Tibial nerve (tissue), 4 donors: Measurements from ENCODE around the gene ZMAT3. TPM values are rescaled to one million over a fixed set of nuclear protein-coding genes. Genes with fewer than 3 reads are reported as not detected.
A peak's percentile ranks its signal among the peaks of the same experiment; 100 is the strongest.

Source experiments
- DNase-seq, 2 donors: peaks; one replicate each; pipeline ENCODE4 v3.0.0-alpha.2; 2019; ENCODE audit warnings: low spot score in 2 of 2
- H3K27ac ChIP-seq, 4 donors: fragments of 200-600 bp; sonication (generic) in 3 of 4; one replicate each; pipeline ENCODE4 v1.5.1; 2017 to 2019; ENCODE audit warnings: mild to moderate bottlenecking in 1 of 4
- H3K27me3 ChIP-seq, 2 donors: fragments of 200-600 bp; sonication (generic) in 1 of 2; one replicate each; pipeline versions ENCODE4 v1.5.1 to v1.6.0; 2017 to 2019
- H3K36me3 ChIP-seq, 3 donors: fragments of 200-600 bp; sonication (generic); one replicate each; pipeline ENCODE4 v1.5.1; 2018 to 2019
- H3K4me1 ChIP-seq, 4 donors: fragments of 200-600 bp; sonication (generic) in 3 of 4; one replicate each; pipeline ENCODE4 v1.5.1; 2017 to 2019
- H3K4me3 ChIP-seq, 4 donors: fragments of 200-600 bp; sonication (generic) in 3 of 4; one replicate each; pipeline ENCODE4 v1.5.1; 2017 to 2019; ENCODE audit warnings: mild to moderate bottlenecking in 1 of 4, moderate library complexity in 1 of 4
- H3K9me3 ChIP-seq, 4 donors: fragments of 200-600 bp; sonication (generic) in 3 of 4; one replicate each; pipeline ENCODE4 v1.5.1; 2017 to 2019
- EP300 ChIP-seq, 2 donors: sonication (generic); formaldehyde crosslinking; IDR thresholded peaks; one replicate each; pipeline ENCODE4 v1.6.1; 2017; ENCODE audit warnings: antibody characterized with exemption in 2 of 2, mild to moderate bottlenecking in 1 of 2
- POLR2A ChIP-seq, 2 donors: fragments of 450-650 bp; IDR thresholded peaks; one replicate each; pipeline ENCODE4 v1.6.1; 2017; ENCODE audit warnings: antibody characterized with exemption in 2 of 2, mild to moderate bottlenecking in 2 of 2, moderate library complexity in 2 of 2
- WGBS, 2 donors: methylation state at CpG; one replicate each; pipeline ENCODE4 v1.1.5; 2018; 5-methylcytosine and 5-hydroxymethylcytosine counted together
- total RNA-seq, 4 donors: library from RNA; depleted of rRNA; stranded (reverse); fragments of >200 nt; gene quantifications; one replicate each; pipeline ENCODE4 v1.1.0, GENCODE V29; 2016
- TF ChIP-seq, protein P1 (sequence below), 5 experiments: fragments of 200-600 bp in 3 of 5; fragments of 450-650 bp in 2 of 5; sonication (generic) in 3 of 5; IDR thresholded peaks; one replicate each; pipeline ENCODE4 v1.5.1; 2016 to 2019; ENCODE audit warnings: antibody characterized with exemption in 5 of 5, mild to moderate bottlenecking in 3 of 5, moderate library complexity in 2 of 5

Gene ZMAT3
- total RNA-seq, 4 donors from 2014 or later, result 15.6 to 19.0 (median 16.7) TPM

DNA sequence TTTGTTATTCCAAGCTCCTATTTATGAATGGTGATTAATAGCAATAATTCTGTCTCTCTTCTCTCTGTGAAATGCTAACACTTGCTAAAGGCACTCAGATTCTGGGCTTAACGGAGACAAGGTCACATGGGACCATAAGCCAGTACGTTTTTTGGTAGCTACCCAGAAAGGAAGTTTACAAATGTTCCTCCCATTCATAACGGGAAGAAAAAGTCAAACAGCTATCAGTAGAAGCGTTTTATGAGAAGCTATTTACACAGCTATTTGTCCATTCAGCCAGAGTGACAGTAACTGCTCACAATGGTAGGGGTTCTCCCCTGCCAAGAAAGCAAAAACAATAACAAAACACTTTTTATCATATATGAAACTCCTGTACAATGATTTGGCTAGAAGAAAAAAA, 51.5 kb downstream of the ZMAT3 start:
- TF ChIP-seq EP300 (IDR thresholded peaks at IDR 0.05) (no peak), POLR2A (IDR thresholded peaks at IDR 0.05) (no peak)
- TF ChIP-seq, protein P1, sequence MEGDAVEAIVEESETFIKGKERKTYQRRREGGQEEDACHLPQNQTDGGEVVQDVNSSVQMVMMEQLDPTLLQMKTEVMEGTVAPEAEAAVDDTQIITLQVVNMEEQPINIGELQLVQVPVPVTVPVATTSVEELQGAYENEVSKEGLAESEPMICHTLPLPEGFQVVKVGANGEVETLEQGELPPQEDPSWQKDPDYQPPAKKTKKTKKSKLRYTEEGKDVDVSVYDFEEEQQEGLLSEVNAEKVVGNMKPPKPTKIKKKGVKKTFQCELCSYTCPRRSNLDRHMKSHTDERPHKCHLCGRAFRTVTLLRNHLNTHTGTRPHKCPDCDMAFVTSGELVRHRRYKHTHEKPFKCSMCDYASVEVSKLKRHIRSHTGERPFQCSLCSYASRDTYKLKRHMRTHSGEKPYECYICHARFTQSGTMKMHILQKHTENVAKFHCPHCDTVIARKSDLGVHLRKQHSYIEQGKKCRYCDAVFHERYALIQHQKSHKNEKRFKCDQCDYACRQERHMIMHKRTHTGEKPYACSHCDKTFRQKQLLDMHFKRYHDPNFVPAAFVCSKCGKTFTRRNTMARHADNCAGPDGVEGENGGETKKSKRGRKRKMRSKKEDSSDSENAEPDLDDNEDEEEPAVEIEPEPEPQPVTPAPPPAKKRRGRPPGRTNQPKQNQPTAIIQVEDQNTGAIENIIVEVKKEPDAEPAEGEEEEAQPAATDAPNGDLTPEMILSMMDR (IDR thresholded peaks at IDR 0.05), result no peak
- Histone ChIP-seq H3K36me3 (peaks cover 0 to 11% (median 0%) of the 10 kb centered on the region in 3 donors), H3K9me3 (no peaks in the 10 kb centered on the region), H3K27me3 (no peaks in the 10 kb centered on the region), H3K27ac (peak overlapping the region in 2 of 4 donors; percentile 4 to 9), H3K4me1 (peaks cover 0 to 15% (median 0%) of the 10 kb centered on the region in 4 donors), H3K4me3 (no peak overlapping the region)
- DNase-seq, result no peak
- WGBS, 2 donors, result 6 to 10% methylated on average over 4 of the region's 4 CpGs

DNA sequence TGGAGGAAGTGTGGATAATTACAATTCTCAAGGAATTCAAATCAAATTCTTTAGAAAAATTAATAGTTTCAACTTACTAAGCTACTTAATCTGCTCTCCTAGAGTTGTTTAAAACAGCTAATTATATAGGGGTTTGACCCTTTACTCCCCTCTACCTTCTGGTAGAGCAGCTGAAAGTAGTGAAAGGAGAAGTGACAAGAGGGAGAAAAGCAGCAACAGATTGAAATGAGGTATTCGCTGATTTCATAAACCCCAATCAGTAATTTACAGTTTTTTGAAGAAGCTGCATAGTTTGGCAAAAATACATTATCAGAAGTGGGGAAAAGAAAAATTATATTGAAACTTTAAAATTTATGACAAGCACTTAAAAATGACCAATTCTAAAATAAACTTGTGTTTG, 52.8 kb downstream of the ZMAT3 start:
- H3K9me3 ChIP-seq, result no peaks in the 10 kb centered on the region
- H3K36me3 ChIP-seq, result peaks cover 0 to under 1% (median 0%) of the 10 kb centered on the region in 3 donors
- DNase-seq, result no peak
- no peaks in the 10 kb centered on the region for H3K27me3 ChIP-seq
- no peak overlapping the region for H3K27ac ChIP-seq
- no peak overlapping the region for H3K4me3 ChIP-seq
- no peak for TF ChIP-seq EP300 (IDR thresholded peaks at IDR 0.05)
- TF ChIP-seq, protein P1 (IDR thresholded peaks at IDR 0.05), result no peak
- TF ChIP-seq POLR2A (IDR thresholded peaks at IDR 0.05), result no peak
- H3K4me1 ChIP-seq, result peaks cover 0 to 15% (median 0%) of the 10 kb centered on the region in 4 donors
- WGBS, 2 donors, result 91 to 93% methylated on average over 1 of the region's 1 CpG

DNA sequence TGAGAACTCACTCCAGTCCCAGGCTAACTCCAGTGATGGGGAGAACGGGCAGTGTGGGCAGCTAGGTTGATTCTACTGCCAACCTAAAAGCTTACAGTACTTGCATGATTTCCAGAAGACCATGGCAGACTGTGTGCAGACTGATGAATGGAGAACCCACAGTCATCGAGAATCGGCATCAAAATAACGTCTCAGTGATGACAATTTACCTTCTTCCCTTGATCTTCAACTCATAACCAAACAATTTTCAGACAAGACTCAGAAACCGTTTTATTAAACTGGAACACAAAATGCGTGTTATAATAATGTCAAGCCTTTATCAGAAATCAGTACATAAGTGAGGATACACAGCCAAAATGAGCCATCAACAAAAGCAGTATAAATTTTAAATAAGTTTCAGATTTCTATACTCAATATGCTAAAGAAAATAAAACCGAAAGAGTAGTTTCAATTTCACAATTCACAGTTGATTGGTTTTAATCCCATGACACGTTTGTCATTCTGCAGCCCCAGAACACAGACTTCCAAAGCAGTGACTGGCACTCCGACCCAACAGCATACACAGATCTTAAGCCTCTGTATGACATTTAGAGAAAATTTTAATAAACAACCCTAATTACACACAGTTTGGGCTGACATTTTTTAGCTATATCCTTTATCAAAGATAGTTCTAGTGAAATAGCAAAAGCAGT, 54.5 kb downstream of the ZMAT3 start:
- no peaks in the 10 kb centered on the region for H3K36me3 ChIP-seq
- H3K4me1 ChIP-seq, result peaks cover 0 to 15% (median 0%) of the 10 kb centered on the region in 4 donors
- peak overlapping the region in 1 of 4 donors; percentile 11 for H3K27ac ChIP-seq
- 83 to 86% methylated on average over 9 of the region's 9 CpGs for WGBS, 2 donors
- no peak for DNase-seq
- no peaks in the 10 kb centered on the region for H3K9me3 ChIP-seq
- H3K4me3 ChIP-seq, result no peak overlapping the region
- H3K27me3 ChIP-seq, result no peaks in the 10 kb centered on the region
- TF ChIP-seq EP300 (IDR thresholded peaks at IDR 0.05) (no peak), POLR2A (IDR thresholded peaks at IDR 0.05) (no peak)
- TF ChIP-seq, protein P1 (IDR thresholded peaks at IDR 0.05), result no peak

DNA sequence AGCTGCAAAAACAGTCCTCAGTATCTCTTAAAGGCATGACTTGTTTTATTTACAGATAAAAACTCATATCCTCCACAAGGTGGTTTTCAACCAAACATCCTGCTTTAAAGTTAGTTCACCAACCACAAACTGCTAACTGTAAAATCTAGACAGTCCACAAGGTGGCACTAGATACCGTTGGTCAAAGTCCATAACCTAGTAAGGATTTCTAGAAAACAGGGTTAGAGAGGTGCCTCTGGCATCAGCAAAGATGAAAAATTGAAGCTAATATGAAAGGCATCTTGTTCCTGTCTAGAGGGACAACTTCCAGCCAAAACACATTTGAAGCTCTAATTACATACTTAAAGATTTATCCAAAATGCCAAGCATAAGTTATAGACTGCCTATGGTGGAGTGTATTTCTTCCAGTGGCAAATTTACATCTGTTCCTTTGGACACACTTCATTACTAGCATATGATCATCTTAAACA, 56.0 kb downstream of the ZMAT3 start:
- 0% methylated on average over 1 of the region's 1 CpG for whole genome bisulfite sequencing, 2 donors
- DNase-seq, result peak in 1 of 2 donors; percentile 88
- no peaks in the 10 kb centered on the region for H3K9me3 ChIP-seq
- H3K4me1 ChIP-seq, result peaks cover 0 to 12% (median 0%) of the 10 kb centered on the region in 4 donors
- TF ChIP-seq, protein P1 (IDR thresholded peaks at IDR 0.05), result peak; percentile 71 to 89 (median 79)
- TF ChIP-seq POLR2A (IDR thresholded peaks at IDR 0.05), result no peak
- H3K36me3 ChIP-seq, result no peaks in the 10 kb centered on the region
- no peak overlapping the region for H3K27ac ChIP-seq
- no peaks in the 10 kb centered on the region for H3K27me3 ChIP-seq
- H3K4me3 ChIP-seq, result no peak overlapping the region

DNA sequence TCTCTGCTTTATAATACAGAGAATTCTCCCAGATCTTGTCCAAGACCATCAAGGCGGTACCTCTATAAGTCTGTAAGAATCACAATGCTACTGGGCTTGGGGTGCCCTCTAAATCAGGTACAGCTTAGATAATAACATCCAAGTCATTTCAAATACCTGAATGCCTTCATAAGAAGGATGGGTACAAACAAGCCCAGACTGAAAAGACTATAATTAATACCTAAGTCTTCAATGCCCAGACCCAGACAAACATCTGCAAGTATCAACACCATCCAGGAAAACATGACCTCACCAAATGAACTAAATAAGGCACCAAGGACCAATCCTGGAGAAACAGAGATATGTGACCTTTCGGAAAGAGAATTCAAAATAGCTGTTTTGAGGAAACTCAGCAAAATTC, 65.9 kb downstream of the ZMAT3 start:
- 92 to 95% methylated on average over 2 of the region's 2 CpGs for WGBS, 2 donors
- DNase-seq, result no peak

More for the DNA sequence above, 65.9 kb downstream of the ZMAT3 start:
- Histone ChIP-seq H3K4me1 (no peaks in the 10 kb centered on the region), H3K36me3 (peaks cover 0 to 9% (median 0%) of the 10 kb centered on the region in 3 donors), H3K9me3 (peaks cover 0 to 10% (median 0%) of the 10 kb centered on the region in 4 donors), H3K4me3 (no peak overlapping the region), H3K27ac (no peak overlapping the region), H3K27me3 (no peaks in the 10 kb centered on the region)
- no peak for TF ChIP-seq EP300 (IDR thresholded peaks at IDR 0.05)
- TF ChIP-seq, protein P1 (IDR thresholded peaks at IDR 0.05), result no peak
- TF ChIP-seq POLR2A (IDR thresholded peaks at IDR 0.05), result no peak
